Nephron progenitor cell (in vitro differentiated cells): ENCODE measurements around the gene DDX49.
A peak's percentile ranks its signal among the peaks of the same experiment; 100 is the strongest.

Experiments used
- DNase-seq: peaks from one replicate; pipeline ENCODE4 v3.0.0; 2021
- H3K27ac Mint-ChIP-seq: 2 replicates; pipeline ENCODE4 v1.8.0; 2021; ENCODE audit warnings: mild to moderate bottlenecking, moderate library complexity, mixed read lengths
- H3K27me3 Mint-ChIP-seq: 2 replicates; pipeline ENCODE4 v1.8.0; 2021; ENCODE audit warnings: mild to moderate bottlenecking, low read depth, mixed read lengths; ENCODE audit not compliant: poor library complexity
- H3K36me3 Mint-ChIP-seq: 2 replicates; pipeline ENCODE4 v1.8.0; 2021; ENCODE audit warnings: low read depth, mixed read lengths
- H3K4me1 Mint-ChIP-seq: 2 replicates; pipeline ENCODE4 v1.8.0; 2021; ENCODE audit warnings: mixed read lengths
- H3K4me3 Mint-ChIP-seq: 2 replicates; pipeline ENCODE4 v1.8.0; 2021; ENCODE audit warnings: mild to moderate bottlenecking, moderate library complexity, mixed read lengths
- H3K9me3 Mint-ChIP-seq: 2 replicates; pipeline ENCODE4 v1.8.0; 2021; ENCODE audit warnings: mild to moderate bottlenecking, moderate library complexity, mixed read lengths
- CTCF ChIP-seq: fragments of 200-600 bp; sonication (generic); IDR thresholded peaks from 2 replicates; pipeline ENCODE4 v1.5.0; 2021; ENCODE audit warnings: antibody characterized with exemption

Gene DDX49

GRCh38 chr19:18903156-18904037, 16.1 kb upstream of the DDX49 start:
- DNase-seq: no peak
- no peak overlapping the region for H3K4me3 Mint-ChIP-seq
- H3K9me3 Mint-ChIP-seq: no peaks in the 10 kb centered on the region
- TF ChIP-seq CTCF: no peak
- H3K4me1 Mint-ChIP-seq: peaks cover 7% of the 10 kb centered on the region
- no peaks in the 10 kb centered on the region for H3K27me3 Mint-ChIP-seq
- peak overlapping the region; percentile 88 for H3K27ac Mint-ChIP-seq
- H3K36me3 Mint-ChIP-seq: peaks cover 13% of the 10 kb centered on the region

GRCh38 chr19:18904334-18905057, 15.0 kb upstream of the DDX49 start:
- Mint-ChIP-seq H3K4me1 (peaks cover 7% of the 10 kb centered on the region), H3K27ac (no peak overlapping the region), H3K27me3 (no peaks in the 10 kb centered on the region), H3K36me3 (peaks cover 14% of the 10 kb centered on the region), H3K9me3 (no peaks in the 10 kb centered on the region), H3K4me3 (no peak overlapping the region)
- DNase-seq: no peak
- TF ChIP-seq CTCF: no peak

GRCh38 chr19:18905058-18905456, 14.5 kb upstream of the DDX49 start:
- no peak for DNase-seq
- H3K36me3 Mint-ChIP-seq: peaks cover 18% of the 10 kb centered on the region
- no peak overlapping the region for H3K4me3 Mint-ChIP-seq
- H3K4me1 Mint-ChIP-seq: peaks cover 7% of the 10 kb centered on the region
- no peak overlapping the region for H3K27ac Mint-ChIP-seq
- H3K27me3 Mint-ChIP-seq: no peaks in the 10 kb centered on the region
- no peak for TF ChIP-seq CTCF
- no peaks in the 10 kb centered on the region for H3K9me3 Mint-ChIP-seq

- H3K27me3 Mint-ChIP-seq: no peaks in the 10 kb centered on the region
- H3K36me3 Mint-ChIP-seq: peaks cover 17% of the 10 kb centered on the region
- H3K4me1 Mint-ChIP-seq: peaks cover 7% of the 10 kb centered on the region
- DNase-seq: no peak
- peak overlapping the region; percentile 77 for H3K27ac Mint-ChIP-seq
- no peak overlapping the region for H3K4me3 Mint-ChIP-seq
- no peak for TF ChIP-seq CTCF
- H3K9me3 Mint-ChIP-seq: no peaks in the 10 kb centered on the region
Measured at GRCh38 chr19:18905513-18906236, 13.8 kb upstream of the DDX49 start.

- DNase-seq: no peak
- no peak overlapping the region for H3K27ac Mint-ChIP-seq
- H3K36me3 Mint-ChIP-seq: peaks cover 5% of the 10 kb centered on the region
- H3K4me3 Mint-ChIP-seq: no peak overlapping the region
- TF ChIP-seq CTCF: no peak
- no peaks in the 10 kb centered on the region for H3K27me3 Mint-ChIP-seq
- peaks cover 7% of the 10 kb centered on the region for H3K4me1 Mint-ChIP-seq
- no peaks in the 10 kb centered on the region for H3K9me3 Mint-ChIP-seq
Measured at GRCh38 chr19:18906605-18907519, 12.7 kb upstream of the DDX49 start.
